Naive thymus-derived CD8-positive, alpha-beta T cell (primary cell): ENCODE data around the gene STPG3. TPM values are rescaled to one million over a fixed set of nuclear protein-coding genes. Genes with fewer than 3 reads are reported as not detected.
A peak's percentile ranks its signal among the peaks of the same experiment; 100 is the strongest.
"Not testable (repeated sequence)": the region's sequence is repeated elsewhere in the genome, so short reads cannot be mapped to it uniquely, and the experiment has no call there.

ENCODE experiments used
- ATAC-seq, 2 donors: fragments of 150-1000 bp; cut with Tn5 transposase in 1 of 2; sonication (Bioruptor Pico), chemical (Tn5 transposase) in 1 of 2; 1 replicate in 1 of 2; 2 replicates in 1 of 2; pipeline ENCODE4 v1.10.0; 2021; ENCODE audit warnings: mild to moderate bottlenecking in 2 of 2, moderate library complexity in 2 of 2
- POLR2A ChIA-PET: fragments of 350-600 bp; sonication (Branson Sonifier 250); formaldehyde crosslinking; loops from one replicate; lab custom pipeline; 2021; ENCODE audit warnings: antibody characterized with exemption; lab: Charles Lee
- DNase-seq, 10 donors: peaks; one replicate each; pipeline versions ENCODE4 v3.0.0 to v3.0.0-alpha.2; 2020 to 2022
- H3K27ac Mint-ChIP-seq, 10 donors: one replicate each; pipeline ENCODE4 v1.8.0; 2020 to 2022; ENCODE audit warnings: mild to moderate bottlenecking in 10 of 10, mixed read lengths in 10 of 10, moderate library complexity in 4 of 10, inconsistent platforms in 1 of 10
- H3K27me3 Mint-ChIP-seq, 5 donors: one replicate each; pipeline ENCODE4 v1.8.0; 2021 to 2022; ENCODE audit warnings: mixed read lengths in 5 of 5
- H3K36me3 Mint-ChIP-seq, 3 donors: one replicate each; pipeline ENCODE4 v1.8.0; 2020 to 2022; ENCODE audit warnings: mixed read lengths in 3 of 3, mild to moderate bottlenecking in 2 of 3, inconsistent platforms in 1 of 3
- H3K4me1 Mint-ChIP-seq, 4 donors: one replicate each; pipeline ENCODE4 v1.8.0; 2021 to 2022; ENCODE audit warnings: mixed read lengths in 4 of 4
- H3K4me3 Mint-ChIP-seq, 10 donors: one replicate each; pipeline ENCODE4 v1.8.0; 2020 to 2022; ENCODE audit warnings: mild to moderate bottlenecking in 10 of 10, mixed read lengths in 10 of 10, moderate library complexity in 6 of 10, inconsistent platforms in 1 of 10
- H3K9me3 Mint-ChIP-seq, 9 donors: one replicate each; pipeline ENCODE4 v1.8.0; 2020 to 2022; ENCODE audit warnings: mixed read lengths in 9 of 9, mild to moderate bottlenecking in 3 of 9, inconsistent platforms in 1 of 9, moderate library complexity in 1 of 9
- polyA plus RNA-seq, 3 donors: library from polyadenylated mRNA; unstranded; fragments of 300-500 nt; fragmentation: Illumina TruSeq; gene quantifications; one replicate each; pipeline ENCODE4 v1.2.3, GENCODE V29; 2021
- total RNA-seq, 8 experiments: library from RNA in 2 of 8; stranded (reverse) in 2 of 8; gene quantifications; one replicate each; pipeline ENCODE4 v1.2.3 and lab custom pipeline; 2021 to 2026

STPG3 gene
- total and polyA plus RNA-seq, 5 experiments from 2014 or later, result not detected

- Mint-ChIP-seq H3K4me1 (peaks cover 4 to 20% (median 12%) of the 10 kb centered on the region in 4 donors), H3K36me3 (peaks cover 0 to 8% (median 0%) of the 10 kb centered on the region in 3 donors), H3K9me3 (no peaks in the 10 kb centered on the region), H3K4me3 (peak overlapping the region; percentile 79 to 92 (median 86)), H3K27ac (peak overlapping the region in 8 of 10 donors; percentile 53 to 89 (median 78)), H3K27me3 (no peaks in the 10 kb centered on the region)
- ATAC-seq, result no peak
- no peak for DNase-seq
- POLR2A ChIA-PET, result interaction anchor here (0.6 to 8.2 kb wide), 15 partner anchors 11 to 326 kb away, joined by 3 to 139 read pairs (median 4); partner anchors contain the start of genes MAN1B1, NRARP, PNPLA7 and SSNA1
Measured at GRCh38 chr9:137253717-137254623, 2.9 kb downstream of the STPG3 start.

GRCh38 chr9:137254624-137255447 lies 3.8 kb downstream of the STPG3 start, which contains the start of gene NELFB:
NELFB (plus strand) TSS chr9:137255327.
- H3K36me3 Mint-ChIP-seq, result peaks cover 0 to 13% (median 0%) of the 10 kb centered on the region in 3 donors
- DNase-seq (peak; percentile 89 to 99 (median 96)), ATAC-seq (peak; percentile 90)
- POLR2A ChIA-PET, result interaction anchor here (0.6 to 8.2 kb wide), 16 partner anchors 10 to 325 kb away, joined by 3 to 139 read pairs (median 4); partner anchors contain the start of genes EXD3, MAN1B1, NRARP and PNPLA7
- H3K9me3 Mint-ChIP-seq, result no peaks in the 10 kb centered on the region
- H3K27me3 Mint-ChIP-seq, result no peaks in the 10 kb centered on the region
- peak within 1 kb of the TSS; percentile 41 to 89 (median 78) for H3K27ac Mint-ChIP-seq
- peak within 1 kb of the TSS; percentile 84 to 96 (median 87) for H3K4me3 Mint-ChIP-seq
- peaks cover 4 to 20% (median 12%) of the 10 kb centered on the region in 4 donors for H3K4me1 Mint-ChIP-seq

DNA sequence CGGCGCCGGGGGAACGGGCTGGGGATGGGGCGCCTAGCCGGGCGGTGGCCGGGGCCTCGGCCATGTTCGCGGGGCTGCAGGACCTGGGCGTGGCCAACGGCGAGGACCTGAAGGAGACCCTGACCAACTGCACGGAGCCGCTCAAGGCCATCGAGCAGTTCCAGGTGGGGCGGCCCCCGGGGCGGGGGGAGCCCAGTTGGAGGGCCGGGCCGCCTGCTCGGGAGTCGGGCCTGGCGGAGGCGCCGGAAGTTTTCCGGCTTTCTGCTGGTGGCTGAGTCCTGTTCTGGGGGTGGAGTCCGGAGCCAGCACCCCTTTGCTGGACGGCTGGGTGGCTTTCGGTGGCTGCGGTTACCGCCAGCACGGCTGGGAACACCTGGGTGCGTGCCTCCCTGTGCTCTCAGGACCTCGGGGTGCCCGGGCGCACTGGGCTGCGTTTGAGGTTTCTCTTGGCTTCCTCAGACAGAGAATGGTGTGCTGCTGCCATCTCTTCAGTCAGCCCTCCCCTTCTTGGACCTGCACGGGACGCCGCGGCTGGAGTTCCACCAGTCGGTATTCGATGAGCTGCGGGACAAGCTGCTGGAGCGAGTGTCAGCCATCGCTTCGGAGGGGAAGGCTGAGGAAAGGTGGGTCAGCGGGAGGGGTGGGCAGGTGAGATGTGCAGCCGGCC lies 4.5 kb downstream of the STPG3 start:
- peaks cover 4 to 20% (median 12%) of the 10 kb centered on the region in 4 donors for H3K4me1 Mint-ChIP-seq
- DNase-seq (peak in 1 of 10 donors; percentile 35), ATAC-seq (peak in 1 of 2 donors; percentile 6)
- no peaks in the 10 kb centered on the region for H3K9me3 Mint-ChIP-seq
- H3K27ac Mint-ChIP-seq, result peak overlapping the region in 9 of 10 donors; percentile 25 to 89 (median 66)
- peak overlapping the region; percentile 84 to 96 (median 87) for H3K4me3 Mint-ChIP-seq
- POLR2A ChIA-PET, result interaction anchor here (1.0 to 8.2 kb wide), 12 partner anchors 10 to 295 kb away, joined by 3 to 139 read pairs (median 4); partner anchors contain the start of genes EXD3, MAN1B1, PNPLA7 and SSNA1
- peaks cover 0 to 13% (median 0%) of the 10 kb centered on the region in 3 donors for H3K36me3 Mint-ChIP-seq
- no peaks in the 10 kb centered on the region for H3K27me3 Mint-ChIP-seq

GRCh38 chr9:137256362-137256761 lies 5.3 kb downstream of the STPG3 start:
- DNase-seq (no peak), ATAC-seq (no peak)
- no peaks in the 10 kb centered on the region for H3K27me3 Mint-ChIP-seq
- H3K4me3 Mint-ChIP-seq, result peak overlapping the region; percentile 84 to 96 (median 87)
- H3K4me1 Mint-ChIP-seq, result peaks cover 4 to 20% (median 12%) of the 10 kb centered on the region in 4 donors
- H3K36me3 Mint-ChIP-seq, result peaks cover 0 to 17% (median 0%) of the 10 kb centered on the region in 3 donors
- H3K27ac Mint-ChIP-seq, result peak overlapping the region in 1 of 10 donors; percentile 11
- H3K9me3 Mint-ChIP-seq, result no peaks in the 10 kb centered on the region
- POLR2A ChIA-PET, result interaction anchor here (0.6 to 8.2 kb wide), 9 partner anchors 9 to 293 kb away, joined by 3 to 139 read pairs (median 6); partner anchors contain the start of genes EXD3, MAN1B1 and TUBB4B

GRCh38 chr9:137256856-137257255 lies 5.8 kb downstream of the STPG3 start:
- Mint-ChIP-seq H3K9me3 (no peaks in the 10 kb centered on the region), H3K27me3 (no peaks in the 10 kb centered on the region), H3K4me1 (peaks cover 4 to 22% (median 15%) of the 10 kb centered on the region in 4 donors), H3K4me3 (peak overlapping the region; percentile 59 to 96 (median 86)), H3K36me3 (peaks cover 0 to 22% (median 3%) of the 10 kb centered on the region in 3 donors), H3K27ac (peak overlapping the region in 1 of 10 donors; percentile 19)
- POLR2A ChIA-PET, result interaction anchor here (0.6 to 8.2 kb wide), 7 partner anchors 9 to 292 kb away, joined by 4 to 139 read pairs (median 6); partner anchors contain the start of genes MAN1B1 and TUBB4B
- no peak for ATAC-seq
- DNase-seq, result no peak

GRCh38 chr9:137262173-137262908 lies 11.3 kb downstream of the STPG3 start:
- POLR2A ChIA-PET, result interaction anchor here (1.2 kb wide), 1 partner anchor 8 kb away, joined by 4 read pairs; no protein-coding TSS in a partner anchor
- not testable (repeated sequence) for H3K27me3 Mint-ChIP-seq, H3K27ac Mint-ChIP-seq, H3K9me3 Mint-ChIP-seq, H3K4me3 Mint-ChIP-seq, ATAC-seq, H3K4me1 Mint-ChIP-seq
- peaks cover 0 to 46% (median 9%) of the 10 kb centered on the region in 3 donors for H3K36me3 Mint-ChIP-seq
- DNase-seq, result peak in 1 of 10 donors; percentile 38

DNA sequence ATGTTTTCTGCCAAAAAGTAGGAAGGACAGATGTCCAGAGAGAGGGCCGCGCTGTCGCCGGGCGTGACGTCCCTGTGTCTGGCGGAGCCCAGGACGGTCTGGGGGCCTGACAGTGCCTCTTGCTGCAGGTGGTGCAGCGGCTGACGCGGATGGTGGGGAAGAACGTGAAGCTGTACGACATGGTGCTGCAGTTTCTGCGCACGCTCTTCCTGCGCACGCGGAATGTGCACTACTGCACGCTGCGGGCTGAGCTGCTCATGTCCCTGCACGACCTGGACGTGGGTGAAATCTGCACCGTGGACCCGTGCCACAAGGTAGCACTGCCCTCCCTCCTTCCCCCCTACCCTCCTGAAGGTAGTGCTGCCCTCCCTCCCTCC lies 11.8 kb downstream of the STPG3 start:
- H3K4me1 Mint-ChIP-seq, result peaks cover 0 to 5% (median under 1%) of the 10 kb centered on the region in 4 donors
- no peak for DNase-seq
- POLR2A ChIA-PET, result no interaction called here

DNA sequence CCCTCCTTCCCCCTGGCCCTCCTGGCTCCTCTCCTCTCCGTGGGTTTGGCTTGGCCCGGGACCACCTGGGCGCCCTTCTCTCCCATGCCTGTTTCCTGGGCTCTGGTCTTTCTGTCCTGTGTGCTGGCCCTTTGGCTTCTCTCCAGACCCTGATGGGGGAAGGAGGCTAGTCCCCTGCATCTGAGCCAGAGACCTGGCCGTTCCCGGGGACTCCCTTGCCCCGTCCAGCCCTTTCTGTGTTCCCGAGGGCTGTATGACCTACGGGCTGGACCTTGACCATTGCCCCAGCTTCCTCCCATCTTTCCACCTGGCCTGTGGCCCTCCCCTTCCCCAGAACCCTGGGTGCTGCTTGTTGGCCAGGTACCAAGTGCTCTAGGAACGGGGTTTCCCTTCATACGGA lies 12.4 kb downstream of the STPG3 start:
- no peak overlapping the region for H3K4me3 Mint-ChIP-seq

More for the DNA sequence above, 11.8 kb downstream of the STPG3 start:
- no peak for ATAC-seq
- H3K9me3 Mint-ChIP-seq, result no peaks in the 10 kb centered on the region
- peaks cover 0 to 51% (median 13%) of the 10 kb centered on the region in 3 donors for H3K36me3 Mint-ChIP-seq
- H3K27ac Mint-ChIP-seq, result no peak overlapping the region
- H3K27me3 Mint-ChIP-seq, result no peaks in the 10 kb centered on the region
- H3K4me3 Mint-ChIP-seq, result no peak overlapping the region

DNA sequence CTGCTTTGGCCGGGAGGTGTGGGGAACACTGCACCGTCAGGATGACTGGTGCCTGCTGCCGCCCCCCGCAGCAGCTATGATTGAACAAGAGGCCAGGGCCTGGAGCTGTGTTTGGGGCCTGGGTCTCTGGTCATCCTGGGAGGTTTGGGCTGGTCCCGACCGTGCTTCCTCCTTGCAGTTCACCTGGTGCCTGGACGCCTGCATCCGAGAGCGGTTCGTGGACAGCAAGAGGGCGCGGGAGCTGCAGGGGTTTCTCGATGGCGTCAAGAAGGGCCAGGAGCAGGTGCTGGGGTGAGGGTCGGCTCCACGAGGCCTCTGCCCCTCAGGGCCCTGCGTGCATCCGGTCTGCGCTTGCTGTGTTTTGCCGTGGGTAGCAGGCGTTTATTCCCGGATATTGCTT lies 13.0 kb downstream of the STPG3 start:
- ATAC-seq (no peak), DNase-seq (no peak)
- H3K9me3 Mint-ChIP-seq, result no peaks in the 10 kb centered on the region
- H3K27me3 Mint-ChIP-seq, result no peaks in the 10 kb centered on the region
- H3K4me3 Mint-ChIP-seq, result no peak overlapping the region
- H3K36me3 Mint-ChIP-seq, result peaks cover 0 to 54% (median 18%) of the 10 kb centered on the region in 3 donors
- POLR2A ChIA-PET, result no interaction called here
- peaks cover 2 to 5% (median 4%) of the 10 kb centered on the region in 4 donors for H3K4me1 Mint-ChIP-seq
- peak overlapping the region in 1 of 10 donors; percentile 48 for H3K27ac Mint-ChIP-seq

More for the DNA sequence above, 12.4 kb downstream of the STPG3 start:
- POLR2A ChIA-PET, result no interaction called here
- Mint-ChIP-seq H3K9me3 (no peaks in the 10 kb centered on the region), H3K4me1 (peaks cover under 1 to 5% (median under 1%) of the 10 kb centered on the region in 4 donors), H3K36me3 (peaks cover 0 to 54% (median 14%) of the 10 kb centered on the region in 3 donors), H3K27me3 (no peaks in the 10 kb centered on the region), H3K27ac (no peak overlapping the region)
- no peak for ATAC-seq
- DNase-seq, result no peak

GRCh38 chr9:137265496-137266161 lies 14.5 kb downstream of the STPG3 start:
- Mint-ChIP-seq H3K36me3 (peaks cover 0 to 62% (median 26%) of the 10 kb centered on the region in 3 donors), H3K27me3 (no peaks in the 10 kb centered on the region), H3K27ac (no peak overlapping the region), H3K4me1 (peaks cover 5 to 13% (median 8%) of the 10 kb centered on the region in 4 donors), H3K4me3 (no peak overlapping the region), H3K9me3 (no peaks in the 10 kb centered on the region)
- ATAC-seq (no peak), DNase-seq (no peak)
- POLR2A ChIA-PET, result interaction anchor here (1.2 to 1.4 kb wide), 3 partner anchors 9 to 28 kb away, joined by 3 to 4 read pairs (median 4); no protein-coding TSS in a partner anchor
